HG02642 (cell line): ENCODE measurements around the gene PGA3.
"Not testable (repeated sequence)": the region's sequence is repeated elsewhere in the genome, so short reads cannot be mapped to it uniquely, and the experiment has no call there.

Experiments
- ATAC-seq: cut with Tn5 transposase; IDR thresholded peaks from one replicate; pipeline ENCODE4 v1.9.1; 2021; ENCODE audit warnings: mild to moderate bottlenecking; ENCODE audit not compliant: unreplicated experiment, poor library complexity

Gene PGA3

DNA sequence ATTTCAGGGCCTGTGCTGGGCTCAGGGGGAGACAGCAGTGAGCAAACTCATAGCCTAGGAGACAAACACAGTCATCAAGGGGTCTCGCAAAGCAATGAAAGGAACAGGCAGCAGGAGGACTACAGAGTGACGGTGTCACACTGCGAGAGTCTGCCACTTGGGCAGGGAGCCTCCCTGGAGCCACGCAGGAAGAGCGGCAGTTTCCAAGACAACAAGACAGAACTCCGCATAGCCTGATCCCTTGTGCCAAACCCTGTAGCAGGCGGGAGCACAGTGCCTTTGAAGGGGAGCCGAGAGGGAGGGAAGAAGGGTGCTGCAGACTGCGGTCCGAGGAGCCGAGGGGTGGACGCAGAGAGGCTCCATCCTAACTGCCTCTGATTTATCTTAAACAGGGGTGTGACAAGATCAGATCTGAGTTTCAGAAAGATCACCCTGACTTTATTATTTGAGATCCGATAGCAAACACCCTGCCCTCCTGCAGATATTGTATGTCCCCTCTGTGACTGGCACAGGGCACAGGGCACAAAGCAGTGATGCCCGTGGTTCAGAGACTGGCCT is 1.3 kb downstream of the PGA3 start:
- not testable (repeated sequence) for ATAC-seq

GRCh38 chr11:61207636-61208310 is 4.5 kb downstream of the PGA3 start:
- not testable (repeated sequence) for ATAC-seq

- ATAC-seq: not testable (repeated sequence)
Measured at GRCh38 chr11:61210629-61211028, 7.3 kb downstream of the PGA3 start.

GRCh38 chr11:61211327-61211952 is 8.1 kb downstream of the PGA3 start:
- ATAC-seq: not testable (repeated sequence)

DNA sequence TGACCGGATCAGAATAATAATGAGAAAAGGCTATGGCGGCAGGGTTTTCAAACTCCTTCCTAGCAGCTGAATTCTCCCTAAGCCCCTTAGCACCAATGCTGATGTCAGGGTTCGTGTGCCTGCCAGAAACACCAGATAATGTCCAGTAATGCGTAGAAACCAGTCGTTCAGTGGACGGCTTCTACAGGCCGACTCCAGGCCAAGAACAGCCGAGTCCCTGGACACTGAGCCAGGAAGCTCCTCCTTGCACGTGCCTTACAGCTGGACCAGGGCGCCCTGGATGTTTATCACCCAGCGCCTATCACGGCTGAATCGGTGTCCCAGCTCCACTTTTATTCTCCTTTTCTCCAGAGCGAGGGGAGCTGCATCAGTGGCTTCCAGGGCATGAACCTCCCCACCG is 8.9 kb downstream of the PGA3 start:
- not testable (repeated sequence) for ATAC-seq

DNA sequence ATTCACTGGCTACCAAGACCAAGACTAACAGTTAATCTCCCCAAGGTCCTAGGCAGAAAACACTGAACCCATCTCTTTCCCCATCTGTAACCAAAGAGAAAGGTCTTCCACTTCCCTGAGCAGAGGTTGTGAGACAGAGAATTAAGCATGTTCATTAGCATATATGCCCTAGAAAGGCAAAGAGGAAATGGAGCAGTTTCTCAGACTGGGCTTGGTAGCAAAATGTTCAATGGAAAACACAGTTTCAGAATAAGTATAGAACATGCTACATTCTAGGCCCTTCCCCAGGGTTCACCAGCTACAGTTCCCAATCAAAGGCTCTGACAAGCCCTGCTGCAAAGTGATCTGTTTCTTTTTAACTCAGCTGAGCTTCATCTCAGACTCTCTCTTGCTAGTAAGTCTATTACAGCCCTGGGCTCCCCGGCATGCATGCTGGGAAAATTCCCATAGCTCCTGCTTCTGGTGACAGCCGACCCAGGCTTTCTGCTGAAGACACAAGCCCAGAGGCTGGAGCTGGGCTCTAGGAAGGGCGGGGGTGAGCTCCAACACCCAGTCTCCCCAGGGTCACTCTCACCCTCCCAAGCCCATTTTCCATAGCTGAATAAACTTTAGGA is 10.5 kb downstream of the PGA3 start:
- not testable (repeated sequence) for ATAC-seq

DNA sequence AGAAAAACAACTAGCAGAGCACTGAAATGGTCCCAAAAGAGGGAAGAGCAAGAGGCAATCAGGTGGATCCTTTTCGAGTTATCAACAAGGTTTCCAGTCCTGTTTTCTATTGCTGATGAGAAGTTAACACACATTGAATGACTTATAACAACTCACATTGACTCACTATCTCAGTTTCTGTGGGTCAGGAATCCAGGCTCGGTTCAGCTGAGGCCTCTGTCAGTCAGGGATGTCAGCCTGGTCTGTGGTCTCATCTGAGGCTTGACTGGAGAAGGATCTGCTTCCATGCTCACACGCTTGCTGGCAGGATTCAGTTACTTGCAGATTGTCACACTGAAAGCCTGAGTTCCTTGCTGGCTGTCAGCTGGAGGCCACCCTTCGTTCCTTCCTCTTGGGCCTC is 15.0 kb downstream of the PGA3 start:
- ATAC-seq: not testable (repeated sequence)

DNA sequence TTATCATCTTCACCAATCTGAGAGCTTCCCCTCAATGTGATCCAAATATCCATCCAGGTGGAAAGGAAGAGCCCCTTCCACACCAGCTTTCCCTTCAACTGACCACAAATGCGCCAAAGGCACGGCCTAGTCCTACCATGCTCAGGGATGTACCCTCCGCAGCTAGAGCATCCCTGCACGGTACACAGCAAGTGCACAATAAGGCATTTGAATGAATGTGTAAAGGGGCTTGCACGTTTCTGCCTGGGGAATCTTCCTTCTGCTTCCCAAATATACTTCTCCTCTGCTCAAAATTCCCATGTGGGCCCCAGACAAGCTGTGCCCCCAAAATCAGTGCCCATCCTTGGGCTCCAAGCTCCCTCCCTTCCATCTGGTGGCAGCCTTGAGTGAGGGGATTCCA is 15.7 kb downstream of the PGA3 start:
- not testable (repeated sequence) for ATAC-seq

- not testable (repeated sequence) for ATAC-seq
Measured at GRCh38 chr11:61222047-61222446, 18.7 kb downstream of the PGA3 start, which contains the start of gene PGA4. TSS of gene PGA4 (plus strand) at chr11:61222347. CDS start at chr11:61222401, 54 bp downstream.

- not testable (repeated sequence) for ATAC-seq
Measured at GRCh38 chr11:61222692-61223091, 19.4 kb downstream of the PGA3 start.

GRCh38 chr11:61226457-61227137 is 23.3 kb downstream of the PGA3 start:
- not testable (repeated sequence) for ATAC-seq

GRCh38 chr11:61229458-61229857 is 26.1 kb downstream of the PGA3 start:
- ATAC-seq: not testable (repeated sequence)

DNA sequence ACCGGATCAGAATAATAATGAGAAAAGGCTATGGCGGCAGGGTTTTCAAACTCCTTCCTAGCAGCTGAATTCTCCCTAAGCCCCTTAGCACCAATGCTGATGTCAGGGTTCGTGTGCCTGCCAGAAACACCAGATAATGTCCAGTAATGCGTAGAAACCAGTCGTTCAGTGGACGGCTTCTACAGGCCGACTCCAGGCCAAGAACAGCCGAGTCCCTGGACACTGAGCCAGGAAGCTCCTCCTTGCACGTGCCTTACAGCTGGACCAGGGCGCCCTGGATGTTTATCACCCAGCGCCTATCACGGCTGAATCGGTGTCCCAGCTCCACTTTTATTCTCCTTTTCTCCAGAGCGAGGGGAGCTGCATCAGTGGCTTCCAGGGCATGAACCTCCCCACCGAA is 27.7 kb downstream of the PGA3 start:
- ATAC-seq: not testable (repeated sequence)

DNA sequence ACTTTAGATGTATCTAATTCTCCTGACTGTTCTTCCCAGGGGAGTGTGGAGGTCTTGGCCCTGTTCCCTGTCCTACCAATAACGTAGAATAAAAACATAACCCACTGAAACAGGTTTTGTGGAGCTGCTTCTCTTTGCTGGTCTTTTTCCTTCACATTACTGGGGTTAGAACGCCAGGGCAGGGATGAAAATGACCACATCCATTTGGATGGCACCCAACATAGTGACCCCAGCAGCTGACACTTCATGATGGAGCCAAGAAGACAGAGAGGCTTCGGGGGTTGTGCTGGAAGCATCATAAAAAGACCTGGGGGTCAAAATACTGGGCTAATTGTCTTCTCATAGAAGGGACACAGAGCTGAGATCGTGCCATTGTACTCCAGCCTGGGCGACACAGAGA is 28.3 kb downstream of the PGA3 start:
- not testable (repeated sequence) for ATAC-seq

DNA sequence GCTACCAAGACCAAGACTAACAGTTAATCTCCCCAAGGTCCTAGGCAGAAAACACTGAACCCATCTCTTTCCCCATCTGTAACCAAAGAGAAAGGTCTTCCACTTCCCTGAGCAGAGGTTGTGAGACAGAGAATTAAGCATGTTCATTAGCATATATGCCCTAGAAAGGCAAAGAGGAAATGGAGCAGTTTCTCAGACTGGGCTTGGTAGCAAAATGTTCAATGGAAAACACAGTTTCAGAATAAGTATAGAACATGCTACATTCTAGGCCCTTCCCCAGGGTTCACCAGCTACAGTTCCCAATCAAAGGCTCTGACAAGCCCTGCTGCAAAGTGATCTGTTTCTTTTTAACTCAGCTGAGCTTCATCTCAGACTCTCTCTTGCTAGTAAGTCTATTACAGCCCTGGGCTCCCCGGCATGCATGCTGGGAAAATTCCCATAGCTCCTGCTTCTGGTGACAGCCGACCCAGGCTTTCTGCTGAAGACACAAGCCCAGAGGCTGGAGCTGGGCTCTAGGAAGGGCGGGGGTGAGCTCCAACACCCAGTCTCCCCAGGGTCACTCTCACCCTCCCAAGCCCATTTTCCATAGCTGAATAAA is 29.3 kb downstream of the PGA3 start:
- ATAC-seq: not testable (repeated sequence)

DNA sequence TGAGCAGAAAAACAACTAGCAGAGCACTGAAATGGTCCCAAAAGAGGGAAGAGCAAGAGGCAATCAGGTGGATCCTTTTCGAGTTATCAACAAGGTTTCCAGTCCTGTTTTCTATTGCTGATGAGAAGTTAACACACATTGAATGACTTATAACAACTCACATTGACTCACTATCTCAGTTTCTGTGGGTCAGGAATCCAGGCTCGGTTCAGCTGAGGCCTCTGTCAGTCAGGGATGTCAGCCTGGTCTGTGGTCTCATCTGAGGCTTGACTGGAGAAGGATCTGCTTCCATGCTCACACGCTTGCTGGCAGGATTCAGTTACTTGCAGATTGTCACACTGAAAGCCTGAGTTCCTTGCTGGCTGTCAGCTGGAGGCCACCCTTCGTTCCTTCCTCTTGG is 33.8 kb downstream of the PGA3 start:
- not testable (repeated sequence) for ATAC-seq

DNA sequence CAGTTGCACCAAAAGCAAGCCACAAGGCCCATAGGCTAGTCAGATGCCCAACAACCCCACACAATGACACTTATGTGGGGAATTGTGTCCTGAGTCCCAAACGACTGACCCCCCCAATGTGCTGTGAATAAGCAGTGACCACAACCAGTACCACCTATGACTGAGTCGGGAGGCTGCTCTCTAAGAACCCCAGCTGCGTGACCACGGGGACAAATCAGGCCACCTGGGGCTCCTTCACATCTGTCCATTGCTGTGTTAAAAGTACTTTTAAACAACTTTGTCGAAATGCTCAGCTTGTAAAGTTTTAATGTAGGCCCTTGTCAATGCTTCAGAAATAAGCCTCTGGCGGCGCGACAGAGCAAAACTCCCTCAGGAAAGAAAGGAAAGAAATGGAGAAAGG is 37.0 kb downstream of the PGA3 start:
- ATAC-seq: not testable (repeated sequence)

DNA sequence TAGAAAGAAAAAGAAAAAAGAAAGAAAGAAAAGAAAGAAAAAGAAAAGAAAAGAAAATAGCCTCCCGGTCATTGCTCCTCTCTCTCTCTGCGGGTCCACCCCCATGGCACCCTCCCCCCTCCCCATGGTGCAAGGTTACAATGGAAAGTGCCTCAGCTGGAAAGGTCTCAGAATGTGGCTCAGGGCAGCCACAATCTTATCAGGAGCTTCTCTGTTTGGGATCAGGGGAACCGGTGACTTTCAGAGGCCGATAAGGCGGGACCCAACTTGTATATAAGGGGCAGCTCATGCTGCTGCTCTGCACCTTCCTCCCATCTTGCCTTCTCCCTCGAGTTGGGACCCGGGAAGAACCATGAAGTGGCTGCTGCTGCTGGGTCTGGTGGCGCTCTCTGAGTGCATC is 37.6 kb downstream of the PGA3 start, which contains the start of gene PGA5:
Gene PGA5 (plus strand): TSS at position 301 of the 400 bp plus-strand sequence. CDS start 52 bp downstream, at position 353.
- ATAC-seq: not testable (repeated sequence)

DNA sequence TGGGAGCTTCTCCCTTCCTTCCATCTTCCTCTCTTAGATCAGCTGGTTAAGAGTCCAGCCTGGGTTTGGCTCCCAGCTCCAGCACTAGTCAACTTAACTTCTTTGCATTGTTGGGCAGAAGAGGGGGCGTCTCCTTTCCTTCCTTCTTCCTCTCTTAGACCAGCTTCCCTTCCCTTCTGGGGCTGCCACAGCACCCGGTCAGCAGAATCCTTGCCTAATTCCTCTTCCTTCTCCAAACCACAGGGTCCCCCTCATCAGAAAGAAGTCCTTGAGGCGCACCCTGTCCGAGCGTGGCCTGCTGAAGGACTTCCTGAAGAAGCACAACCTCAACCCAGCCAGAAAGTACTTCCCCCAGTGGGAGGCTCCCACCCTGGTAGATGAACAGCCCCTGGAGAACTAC is 38.2 kb downstream of the PGA3 start:
- ATAC-seq: not testable (repeated sequence)
